Fibroblast of the aortic adventitia (primary cell): ENCODE results near the gene KNDC1. TPM values are rescaled to one million over a fixed set of nuclear protein-coding genes. Genes with fewer than 3 reads are reported as not detected.

Experiments
- DNase-seq: peaks from one replicate; pipeline ENCODE4 v3.0.0-alpha.2; 2010; ENCODE audit warnings: low read depth
- H3K4me3 ChIP-seq: 2 replicates; pipeline ENCODE4 v1.5.1; 2011; ENCODE audit warnings: low read depth, mild to moderate bottlenecking, control low read depth, low read length, moderate library complexity
- total RNA-seq: library from RNA; depleted of rRNA; stranded (reverse); fragments of >200 nt; gene quantifications from 2 replicates; pipeline ENCODE4 v1.2.3, GENCODE V29; 2012; ENCODE audit warnings: low replicate concordance
- TF ChIP-seq, protein P1 (sequence below): IDR thresholded peaks from 2 replicates; pipeline ENCODE4 v1.5.1; 2011; ENCODE audit warnings: mild to moderate bottlenecking, low read length, control low read depth, inconsistent platforms; ENCODE audit not compliant: insufficient read depth

The KNDC1 gene
- total RNA-seq, 1 donor = under 0.01 TPM

DNA sequence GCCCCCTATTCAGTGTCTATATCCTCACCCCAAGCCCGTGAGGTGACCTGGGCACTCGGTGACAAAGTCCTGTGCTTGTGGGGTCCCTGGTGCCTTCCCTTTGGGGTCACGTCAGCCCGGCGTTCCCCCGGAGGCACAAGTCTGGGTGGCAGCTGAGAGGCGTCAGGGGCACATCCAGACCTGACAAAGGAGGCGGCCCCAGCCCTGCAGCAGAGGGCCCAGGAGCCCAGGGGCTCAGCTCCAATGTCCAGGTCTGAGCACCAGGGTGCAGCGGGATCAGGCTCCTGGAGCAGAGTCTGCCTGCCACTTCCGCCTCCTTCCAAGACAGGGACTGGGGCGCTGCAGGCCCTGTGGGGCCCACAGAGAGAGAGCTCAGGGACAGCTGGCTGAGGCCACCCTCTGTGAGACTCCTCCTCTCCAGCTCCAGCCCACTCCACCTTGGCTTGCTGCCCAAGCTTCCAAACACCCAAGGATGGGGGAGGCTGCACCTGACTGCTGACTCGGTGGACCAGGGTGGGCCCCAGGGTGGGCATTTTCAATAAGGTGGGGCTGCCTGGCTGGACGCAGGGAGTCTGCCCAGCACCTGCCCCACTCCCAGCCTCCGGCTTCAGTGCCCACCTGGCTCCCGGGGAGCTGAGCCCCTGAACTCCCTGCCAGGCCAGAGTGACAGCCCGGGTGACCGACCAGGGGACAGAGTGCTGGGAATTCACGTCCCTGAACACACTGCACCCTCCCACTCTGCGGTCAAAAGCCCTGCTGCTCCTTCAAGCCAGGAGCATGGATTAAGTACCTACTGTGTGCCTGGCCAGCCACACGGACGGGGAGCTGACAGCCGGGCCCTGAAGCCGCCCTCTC lies 1.0 kb upstream of the KNDC1 start:
- H3K4me3 ChIP-seq = no peak overlapping the region
- no peak for DNase-seq
- TF ChIP-seq, protein P1, sequence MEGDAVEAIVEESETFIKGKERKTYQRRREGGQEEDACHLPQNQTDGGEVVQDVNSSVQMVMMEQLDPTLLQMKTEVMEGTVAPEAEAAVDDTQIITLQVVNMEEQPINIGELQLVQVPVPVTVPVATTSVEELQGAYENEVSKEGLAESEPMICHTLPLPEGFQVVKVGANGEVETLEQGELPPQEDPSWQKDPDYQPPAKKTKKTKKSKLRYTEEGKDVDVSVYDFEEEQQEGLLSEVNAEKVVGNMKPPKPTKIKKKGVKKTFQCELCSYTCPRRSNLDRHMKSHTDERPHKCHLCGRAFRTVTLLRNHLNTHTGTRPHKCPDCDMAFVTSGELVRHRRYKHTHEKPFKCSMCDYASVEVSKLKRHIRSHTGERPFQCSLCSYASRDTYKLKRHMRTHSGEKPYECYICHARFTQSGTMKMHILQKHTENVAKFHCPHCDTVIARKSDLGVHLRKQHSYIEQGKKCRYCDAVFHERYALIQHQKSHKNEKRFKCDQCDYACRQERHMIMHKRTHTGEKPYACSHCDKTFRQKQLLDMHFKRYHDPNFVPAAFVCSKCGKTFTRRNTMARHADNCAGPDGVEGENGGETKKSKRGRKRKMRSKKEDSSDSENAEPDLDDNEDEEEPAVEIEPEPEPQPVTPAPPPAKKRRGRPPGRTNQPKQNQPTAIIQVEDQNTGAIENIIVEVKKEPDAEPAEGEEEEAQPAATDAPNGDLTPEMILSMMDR = no peak

DNA sequence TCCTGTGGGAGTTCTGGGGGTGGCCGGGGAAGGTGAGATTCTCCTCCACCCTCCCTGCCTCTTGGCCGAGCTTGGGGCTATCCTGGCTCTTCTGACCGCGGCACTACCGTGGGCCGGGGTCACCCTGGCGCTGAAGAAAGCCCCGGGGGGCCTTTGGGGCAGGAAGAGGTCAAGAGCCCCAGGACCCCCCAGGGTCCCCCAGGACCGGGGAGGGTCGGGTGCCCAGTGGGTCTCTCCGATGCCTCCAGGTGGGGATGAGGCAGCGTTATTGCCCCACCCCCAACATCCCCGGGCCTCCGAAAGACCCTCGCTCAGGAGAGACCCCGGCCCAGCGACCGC lies 439 bp upstream of the KNDC1 start:
- TF ChIP-seq, protein P1 = no peak
- no peak overlapping the region for H3K4me3 ChIP-seq
- no peak for DNase-seq

DNA sequence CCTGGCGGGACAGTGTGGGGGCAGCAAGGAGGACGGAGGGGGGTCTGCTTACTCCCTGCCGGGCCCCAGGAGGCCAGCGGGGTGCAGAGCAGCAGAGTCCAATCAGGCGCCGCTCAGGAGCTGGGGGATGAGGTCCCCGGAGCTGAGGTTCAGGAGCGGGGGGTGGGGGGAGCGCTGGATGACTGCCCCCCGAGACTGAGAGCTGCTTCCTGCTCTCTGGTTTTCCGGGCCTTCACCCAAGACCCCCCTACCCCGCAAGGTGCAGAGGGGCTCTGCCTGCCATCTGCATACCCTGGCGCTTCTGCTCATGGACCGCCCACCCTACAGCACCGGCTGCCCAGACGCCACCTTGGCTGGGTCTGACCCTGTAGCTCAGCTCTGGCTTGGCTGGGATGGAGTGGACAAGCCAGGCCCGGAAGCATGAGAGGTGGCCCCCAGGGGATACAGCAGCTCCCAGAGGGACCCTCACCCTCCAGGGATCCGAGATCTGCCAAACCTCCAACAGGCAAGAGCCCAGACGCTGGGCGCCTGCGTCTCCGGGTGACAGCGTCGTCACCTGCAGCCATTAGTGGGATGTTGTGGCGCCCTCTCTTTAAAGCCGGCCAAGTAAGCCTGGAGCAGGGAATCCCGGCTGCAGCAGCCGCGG lies 930 bp downstream of the KNDC1 start:
- DNase-seq = no peak
- peak overlapping the region; percentile 64 for H3K4me3 ChIP-seq
- TF ChIP-seq, protein P1 = no peak

DNA sequence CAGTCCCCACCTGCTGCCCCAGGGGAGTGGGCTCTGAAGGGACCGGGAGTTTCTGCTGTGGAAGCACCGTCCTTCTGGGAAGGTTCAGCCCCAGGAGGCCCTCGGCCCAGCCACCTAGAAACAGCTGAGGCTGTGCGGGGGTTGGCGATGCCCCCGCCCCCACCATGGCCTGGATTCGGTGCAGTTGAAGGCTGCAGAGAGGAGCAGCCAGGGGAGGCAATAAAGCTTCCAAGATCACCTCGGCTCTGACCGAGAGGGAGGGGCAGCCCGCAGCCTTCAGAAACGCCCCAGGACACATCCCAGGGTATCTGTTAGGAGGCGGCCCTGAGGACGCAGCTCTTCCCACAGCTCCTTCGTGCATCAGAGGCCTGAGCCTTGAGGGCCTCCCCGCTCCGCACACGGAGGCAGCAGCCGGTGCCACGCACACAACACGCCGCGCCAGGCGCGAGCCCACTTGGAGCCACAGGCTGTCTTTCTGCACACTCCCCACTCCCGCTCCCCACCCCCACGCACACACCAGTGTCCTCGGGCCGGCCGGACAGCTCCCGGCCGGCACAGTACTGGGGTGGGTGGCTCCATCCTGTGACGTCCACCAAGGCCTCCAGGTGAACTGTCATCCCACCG lies 1.6 kb downstream of the KNDC1 start:
- H3K4me3 ChIP-seq = no peak overlapping the region
- DNase-seq = no peak
- TF ChIP-seq, protein P1 = no peak

DNA sequence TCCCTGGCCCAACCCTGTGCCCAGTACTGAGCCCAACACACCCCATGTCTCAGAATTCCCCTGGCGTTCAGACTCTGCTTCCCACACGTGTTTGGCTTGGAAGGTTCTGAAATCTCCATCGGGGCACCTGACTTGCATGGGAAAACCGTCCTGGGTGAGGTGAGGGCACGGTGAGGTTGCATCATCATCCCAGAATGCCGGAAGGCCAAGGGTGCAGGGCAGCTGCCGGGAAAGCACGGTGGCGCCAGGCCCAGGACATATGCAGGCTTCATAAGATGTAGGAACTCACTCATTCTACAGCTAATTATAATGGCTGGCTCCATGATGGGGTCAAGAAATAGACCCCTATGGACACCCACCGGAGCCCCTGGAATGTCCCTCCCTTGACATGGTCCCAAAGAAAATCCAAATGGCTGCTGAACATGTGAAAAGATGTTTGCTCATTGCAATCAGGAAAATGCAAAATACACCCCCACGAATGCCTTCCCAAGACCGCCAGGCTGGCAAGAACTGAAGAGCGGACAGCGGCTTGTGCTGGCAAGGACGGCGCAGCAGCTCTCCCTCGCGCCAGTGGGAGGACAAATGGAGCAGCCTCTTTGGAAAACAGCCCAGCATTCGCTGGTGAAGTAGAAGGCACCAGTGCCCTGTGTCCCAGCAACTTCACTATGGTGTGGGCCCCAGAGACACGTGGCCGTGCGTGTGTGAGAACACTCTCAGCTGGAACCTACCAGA lies 2.3 kb downstream of the KNDC1 start:
- H3K4me3 ChIP-seq = no peak overlapping the region
- TF ChIP-seq, protein P1 = no peak
- DNase-seq = no peak

DNA sequence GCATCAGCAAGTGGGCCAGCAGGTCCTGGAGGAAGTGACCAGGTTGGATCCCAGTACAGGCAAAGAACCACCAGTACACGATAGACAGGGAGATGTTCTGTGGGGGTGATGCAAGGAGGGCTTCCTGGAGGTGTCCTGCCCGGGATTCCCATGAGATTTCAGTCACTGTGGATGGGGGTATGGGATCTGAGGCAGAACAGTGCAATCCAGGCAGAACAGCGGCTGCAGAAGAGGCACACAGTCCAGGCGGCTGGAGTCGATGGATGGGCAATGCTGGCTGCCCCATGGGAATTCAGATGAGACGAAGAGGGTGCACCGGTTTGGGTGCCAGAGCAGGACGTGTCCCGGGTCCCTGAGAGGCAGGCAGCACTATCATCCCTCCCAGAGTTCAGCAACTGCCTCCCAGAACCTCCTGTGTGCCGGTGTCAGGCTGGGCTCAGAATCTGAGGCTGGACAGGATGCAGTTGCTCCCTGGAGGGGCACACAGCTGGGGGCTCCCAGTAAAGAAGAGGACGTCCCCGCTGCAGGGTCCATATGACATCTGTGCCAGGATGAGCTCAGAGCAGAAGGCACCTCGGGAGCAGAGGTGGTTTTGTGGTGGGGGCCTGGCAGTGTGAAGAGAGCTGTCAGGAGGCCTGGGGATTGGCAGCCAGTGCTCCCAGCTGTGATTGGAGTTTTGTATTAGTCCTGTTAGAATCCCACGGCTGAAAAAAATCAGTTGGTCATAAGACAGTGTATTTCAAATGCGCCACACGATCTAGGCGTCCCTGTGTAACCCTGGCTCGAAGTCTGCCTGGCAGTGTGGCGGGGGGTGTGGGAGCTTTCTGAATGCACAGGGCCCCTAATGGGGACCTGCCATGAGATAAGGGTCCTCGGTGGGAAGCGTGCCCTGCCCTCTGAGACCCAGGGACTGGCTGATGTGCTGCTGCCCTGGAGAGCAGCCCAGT lies 3.2 kb downstream of the KNDC1 start:
- no peak overlapping the region for H3K4me3 ChIP-seq
- TF ChIP-seq, protein P1 = no peak
- DNase-seq = no peak
